K562 (cell line): ENCODE results near the gene LAMTOR4. TPM values are rescaled to one million over a fixed set of nuclear protein-coding genes. Genes with fewer than 3 reads are reported as not detected.

Source experiments
- ARID1B ChIP-seq: fragments of 450-650 bp; IDR thresholded peaks from 2 replicates; pipeline ENCODE4 v1.6.1; 2016; ENCODE audit warnings: antibody characterized with exemption, mild to moderate bottlenecking, inconsistent platforms
- CBFA2T2 ChIP-seq: fragments of 450-650 bp; conservative IDR thresholded peaks from 2 replicates; pipeline ENCODE4 v1.6.1; 2017; ENCODE audit warnings: mild to moderate bottlenecking
- CBFA2T3 ChIP-seq: fragments of 450-650 bp; IDR thresholded peaks from 2 replicates; pipeline ENCODE4 v1.6.1; 2017
- DACH1 ChIP-seq: fragments of 450-650 bp; IDR thresholded peaks from 2 replicates; pipeline ENCODE4 v1.6.1; 2018; ENCODE audit not compliant: partially characterized antibody
- E2F6 ChIP-seq, 2 experiments: IDR thresholded peaks; 2 replicates each; pipeline ENCODE4 v1.6.1; 2011; ENCODE audit warnings: borderline replicate concordance in 1 of 2, control low read depth in 1 of 2, low read depth in 1 of 2, low read length in 1 of 2, mild to moderate bottlenecking in 1 of 2, mixed read lengths in 1 of 2, moderate library complexity in 1 of 2; ENCODE audit not compliant: insufficient read depth in 1 of 2, insufficient read length in 1 of 2, poor library complexity in 1 of 2, severe bottlenecking in 1 of 2; ENCODE audit errors: extremely low read depth in 1 of 2
- EWSR1 ChIP-seq: fragments of 450-650 bp; IDR thresholded peaks from 2 replicates; pipeline ENCODE4 v1.6.1; 2018; ENCODE audit warnings: borderline replicate concordance, mild to moderate bottlenecking, low read depth, moderate library complexity; ENCODE audit not compliant: partially characterized antibody
- FOXK2 ChIP-seq, 2 experiments: fragments of 450-650 bp; IDR thresholded peaks in 1 of 2; conservative IDR thresholded peaks in 1 of 2; 2 replicates each; pipeline ENCODE4 v1.6.1; 2016; ENCODE audit warnings: low read depth in 2 of 2, mild to moderate bottlenecking in 1 of 2
- FUS ChIP-seq: fragments of 200-400 bp; formaldehyde crosslinking; optimal IDR thresholded peaks from 2 replicates; pipeline ENCODE3; 2017; ENCODE audit warnings: low read depth, low read length
- GABPB2 ChIP-seq: fragments of 250-450 bp; sonication (Bioruptor Pico); conservative IDR thresholded peaks from 2 replicates; pipeline ENCODE4 v1.5.1; 2021; ENCODE audit warnings: mild to moderate bottlenecking
- GATAD2A ChIP-seq: fragments of 450-650 bp; IDR thresholded peaks from 2 replicates; pipeline ENCODE4 v1.6.1; 2017
- KDM1A ChIP-seq, 2 experiments: fragments of 450-650 bp; IDR thresholded peaks; 2 replicates each; pipeline ENCODE4 v1.6.1; 2016; ENCODE audit warnings: mild to moderate bottlenecking in 2 of 2
- MAFF ChIP-seq: IDR thresholded peaks from 2 replicates; pipeline ENCODE4 v1.6.1; 2012; ENCODE audit warnings: low read length, improper control_type of control experiment
- MCM7 ChIP-seq, 2 experiments: fragments of 450-650 bp; IDR thresholded peaks; 2 replicates each; pipeline ENCODE4 v1.6.1; 2016 to 2018
- MYBL2 ChIP-seq, 2 experiments: fragments of 450-650 bp in 1 of 2; sonication (generic) in 1 of 2; formaldehyde crosslinking in 1 of 2; IDR thresholded peaks; 2 replicates each; pipeline versions ENCODE4 v1.6.1 to v1.8.1; 2017 to 2022; ENCODE audit warnings: borderline replicate concordance in 1 of 2, inconsistent platforms in 1 of 2, low read depth in 1 of 2, mild to moderate bottlenecking in 1 of 2, missing genetic modification reagents in 1 of 2, moderate library complexity in 1 of 2
- MYNN ChIP-seq, 2 experiments: sonication (generic); formaldehyde crosslinking in 1 of 2; IDR thresholded peaks; 2 replicates each; pipeline versions ENCODE4 v1.5.0 to v1.6.1; 2016 to 2020; ENCODE audit warnings: antibody characterized with exemption in 1 of 2, missing genetic modification reagents in 1 of 2
- NELFE ChIP-seq: IDR thresholded peaks from 2 replicates; pipeline ENCODE4 v1.6.1; 2011; ENCODE audit warnings: mild to moderate bottlenecking; ENCODE audit not compliant: insufficient read depth, insufficient read length
- NFE2 ChIP-seq: IDR thresholded peaks from 2 replicates; pipeline ENCODE4 v1.6.1; 2014; ENCODE audit warnings: antibody characterized with exemption, low read depth
- RFX7 ChIP-seq: fragments of 250-450 bp; sonication (Bioruptor Pico); IDR thresholded peaks from 2 replicates; pipeline ENCODE4 v1.5.1; 2021; ENCODE audit warnings: mild to moderate bottlenecking
- SMARCC2 ChIP-seq: fragments of 450-650 bp; IDR thresholded peaks from 2 replicates; pipeline ENCODE4 v1.6.1; 2017; ENCODE audit warnings: antibody characterized with exemption, moderate library complexity, mild to moderate bottlenecking, low read depth
- SOX6 ChIP-seq: fragments of 450-650 bp; IDR thresholded peaks from 2 replicates; pipeline ENCODE4 v1.6.1; 2014; ENCODE audit warnings: mild to moderate bottlenecking
- TFAP4 ChIP-seq: sonication (generic); formaldehyde crosslinking; IDR thresholded peaks from 2 replicates; pipeline ENCODE4 v1.8.0; 2022; ENCODE audit warnings: missing genetic modification reagents, mild to moderate bottlenecking, moderate library complexity, borderline replicate concordance
- TSC22D4 ChIP-seq: fragments of 450-650 bp; IDR thresholded peaks from 2 replicates; pipeline ENCODE4 v1.6.1; 2016; ENCODE audit warnings: missing genetic modification characterization, missing biosample characterization, control low read depth
- ZBTB8A ChIP-seq: fragments of 450-650 bp; IDR thresholded peaks from 2 replicates; pipeline ENCODE4 v1.6.1; 2018; ENCODE audit warnings: mild to moderate bottlenecking, moderate library complexity; ENCODE audit not compliant: partially characterized antibody
- ZNF143 ChIP-seq: sonication (generic); formaldehyde crosslinking; IDR thresholded peaks from 2 replicates; pipeline ENCODE4 v1.9.0; 2022; ENCODE audit warnings: mild to moderate bottlenecking, missing genetic modification reagents
- ZNF197 ChIP-seq: fragments of 200-800 bp; sonication (Bioruptor generic); IDR thresholded peaks from 2 replicates; pipeline ENCODE4 v1.6.1; 2016; ENCODE audit warnings: low read depth, missing genetic modification characterization, missing compliant biosample characterization
- ZNF239 ChIP-seq: fragments of 250-450 bp; sonication (Bioruptor Pico); IDR thresholded peaks from 2 replicates; pipeline ENCODE4 v1.4.0; 2020; ENCODE audit warnings: mild to moderate bottlenecking
- ZNF263 ChIP-seq: sonication (generic); formaldehyde crosslinking; IDR thresholded peaks from 2 replicates; pipeline ENCODE4 v1.8.0; 2022; ENCODE audit warnings: mild to moderate bottlenecking, missing genetic modification reagents, borderline replicate concordance
- ZNF551 ChIP-seq: fragments of 250-450 bp; sonication (Bioruptor Pico); IDR thresholded peaks from 2 replicates; pipeline ENCODE4 v1.5.0; 2021; ENCODE audit warnings: mild to moderate bottlenecking, moderate library complexity
- ZNF77 ChIP-seq: fragments of 250-450 bp; sonication (Bioruptor Pico); IDR thresholded peaks from 2 replicates; pipeline ENCODE4 v1.5.0; 2020
- polyA plus RNA-seq, 8 experiments: library from polyadenylated mRNA; depleted of rRNA in 4 of 8; stranded (reverse) in 5 of 8; unstranded in 3 of 8; fragments of >200 nt; fragmentation: Nextera tagmentation in 2 of 8; fragmentation: Illumina TruSeq in 1 of 8; extraction: Ambion mirVana in 2 of 8; extraction: Trizol in 1 of 8; gene quantifications; 2 replicates each; pipeline versions ENCODE4 v1.2.1 to v1.2.3, GENCODE V29; 2011 to 2014; ENCODE audit warnings: inconsistent platforms in 1 of 8, missing spikeins in 1 of 8
- total RNA-seq, 7 experiments: library from RNA; depleted of rRNA in 6 of 7; stranded (reverse); fragments of >200 nt in 6 of 7; fragmentation: Illumina TruSeq in 2 of 7; extraction: Trizol in 2 of 7; gene quantifications; 2 replicates each; pipeline versions ENCODE4 v1.2.1 to v1.2.3, GENCODE V29; 2011 to 2021; ENCODE audit warnings: low replicate concordance in 1 of 7

Gene LAMTOR4
- total and polyA plus RNA-seq, 9 of the 15 experiments (the other 6 are each of a cell fraction or from before 2014, with no cell fraction given) = 79.6 to 314 (median 195) TPM

GRCh38 chr7:100111156-100111555, 37.6 kb upstream of the LAMTOR4 start (continued):
- TF ChIP-seq MYBL2 (IDR thresholded peaks at IDR 0.05; ENCODE audit: low read depth) (no peak), MYBL2 (CRISPR knock-in tag; IDR thresholded peaks at IDR 0.05; ENCODE audit: borderline replicate concordance) (no peak), ZNF197 (CRISPR knock-in tag) (no peak), EWSR1 (no peak), TFAP4 (peak; percentile 91), MCM7 (IDR thresholded peaks at IDR 0.05) (no peak), MAFF (peak; percentile 35; the same call in 1 of the 2 replicates), NFE2 (peak; percentile 48; the same call in 1 of the 2 replicates), DACH1 (peak; percentile 17), SOX6 (0 out of 2 replicates have a peak, but pooled peaks have one; percentile 14), ARID1B (peak; percentile 40), TSC22D4 (tag) (no peak), E2F6 (IDR thresholded peaks at IDR 0.05; ENCODE audit: borderline replicate concordance in 1 of 2, extremely low read depth in 1 of 2, insufficient read depth in 1 of 2, insufficient read length in 1 of 2, low read depth in 1 of 2, low read length in 1 of 2, poor library complexity in 1 of 2, severe bottlenecking in 1 of 2) (no peak), ZNF77 (CRISPR knock-in tag) (no peak), GABPB2 (CRISPR knock-in tag) (no peak), SMARCC2 (no peak), NELFE (no peak), FUS (no peak), ZBTB8A (no peak), KDM1A (IDR thresholded peaks at IDR 0.05) (peak; percentile 8 to 31; a peak in 2 of 4 replicates), ZNF263 (CRISPR knock-in tag) (no peak), CBFA2T2 (peak; percentile 61), FOXK2 (conservative IDR thresholded peaks at IDR 0.05 in 1 of 2, IDR thresholded peaks at IDR 0.05 in 1 of 2; ENCODE audit: low read depth in 2 of 2) (no peak), ZNF239 (CRISPR knock-in tag) (no peak), RFX7 (CRISPR knock-in tag) (no peak), MYNN (IDR thresholded peaks at IDR 0.05) (no peak), MYNN (CRISPR knock-in tag; IDR thresholded peaks at IDR 0.05) (no peak), CBFA2T3 (peak; percentile 78), GATAD2A (no peak), ZNF551 (CRISPR knock-in tag) (no peak), ZNF143 (no peak)
